ENCODE measurements around the gene AUTS2.

Gene AUTS2

DNA sequence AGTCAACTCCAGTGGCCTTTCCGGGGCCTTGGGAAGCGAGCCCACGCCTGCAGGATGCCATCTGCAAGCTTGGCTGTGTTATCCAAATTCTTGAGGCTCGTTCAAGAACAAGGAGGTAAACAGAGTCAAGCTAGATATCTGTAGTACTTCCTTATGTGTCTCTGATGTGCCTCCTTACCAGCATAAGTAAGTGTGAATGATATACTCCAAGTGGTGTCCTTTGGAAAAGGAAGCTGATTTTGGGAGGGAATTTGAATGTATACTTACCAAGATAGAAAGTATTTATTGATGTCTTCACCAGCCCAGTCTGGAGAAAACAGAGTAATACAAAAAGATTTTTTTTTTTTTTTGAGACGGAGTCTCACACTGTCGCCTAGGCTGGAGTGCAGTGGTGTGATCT is 1161.4 kb downstream of the AUTS2 start:
- DNase-seq: no peak

DNA sequence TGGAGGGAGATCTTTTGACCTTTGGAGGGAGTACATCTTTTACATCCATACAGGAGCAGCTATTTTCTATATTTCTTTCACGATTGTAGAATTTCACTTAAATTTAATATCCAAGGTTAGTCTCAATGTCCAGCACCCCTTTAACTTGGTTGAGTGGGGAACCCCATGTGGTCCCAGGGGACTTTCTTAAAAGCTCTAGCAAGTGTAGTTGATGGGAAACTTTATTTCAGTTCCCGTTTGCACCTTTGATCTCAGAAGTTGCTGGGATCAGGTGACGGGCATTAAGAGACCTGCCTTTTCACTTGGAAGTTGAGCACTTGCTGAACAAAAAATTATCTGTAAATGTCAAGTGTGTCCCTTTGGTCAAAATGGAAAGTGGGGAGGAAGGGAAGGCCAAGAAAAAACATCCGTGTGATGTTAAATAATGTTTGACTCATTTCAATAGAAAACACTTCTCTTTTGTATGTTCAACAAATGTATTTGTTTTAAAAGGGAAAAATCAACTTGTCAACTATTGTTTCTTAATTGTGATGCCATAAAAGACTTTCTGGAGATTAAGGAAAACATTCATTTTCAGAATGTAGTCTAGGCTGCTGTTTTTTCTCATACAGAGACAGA is 1163.5 kb downstream of the AUTS2 start:
- no peak for DNase-seq

DNA sequence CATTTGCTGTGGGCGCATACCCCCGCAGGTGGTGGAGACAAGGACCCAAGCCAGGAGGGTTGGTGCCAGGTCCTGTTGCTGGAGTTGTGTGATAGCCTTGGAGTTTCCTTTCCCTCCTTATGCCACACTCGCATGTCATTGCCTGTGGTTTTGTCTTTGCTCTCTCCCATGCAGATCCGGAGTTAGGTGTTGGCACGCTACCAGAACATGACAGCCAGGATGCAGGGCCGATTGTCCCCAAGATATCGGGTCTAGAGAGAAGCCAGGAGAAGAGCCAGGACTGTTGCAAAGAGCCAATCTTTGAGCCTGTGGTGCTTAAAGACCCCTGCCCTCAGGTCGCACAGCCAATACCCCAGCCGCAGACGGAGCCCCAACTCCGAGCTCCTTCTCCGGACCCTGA is 1164.4 kb downstream of the AUTS2 start:
- DNase-seq: no peak

- no peak for DNase-seq
These were observed 1165.9 kb downstream of the AUTS2 start for GRCh38 chr7:70763961-70764691.

DNA sequence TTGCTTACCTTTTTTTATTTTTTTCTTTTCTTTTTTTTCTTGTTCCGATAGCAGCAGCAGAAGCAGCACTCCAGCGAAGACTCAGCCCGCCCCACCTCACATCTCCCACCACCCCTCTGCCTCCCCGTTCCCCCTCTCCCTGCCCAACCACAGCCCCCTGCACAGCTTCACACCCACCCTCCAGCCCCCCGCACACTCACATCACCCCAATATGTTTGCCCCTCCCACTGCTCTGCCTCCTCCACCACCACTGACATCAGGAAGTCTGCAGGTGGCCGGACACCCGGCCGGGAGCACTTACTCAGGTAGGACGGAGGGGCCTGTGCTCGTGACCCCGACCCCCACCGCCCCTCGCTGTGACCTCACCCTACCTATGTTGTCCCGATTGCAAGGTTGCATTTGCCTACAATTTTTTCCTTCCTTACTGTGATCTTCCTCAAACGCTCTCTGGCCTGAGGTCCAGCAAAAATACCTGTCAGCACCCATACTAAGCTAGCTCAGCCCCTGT is 1166.5 kb downstream of the AUTS2 start:
- no peak for DNase-seq

- DNase-seq: no peak
These were observed 1167.4 kb downstream of the AUTS2 start for GRCh38 chr7:70765651-70766050.

DNA sequence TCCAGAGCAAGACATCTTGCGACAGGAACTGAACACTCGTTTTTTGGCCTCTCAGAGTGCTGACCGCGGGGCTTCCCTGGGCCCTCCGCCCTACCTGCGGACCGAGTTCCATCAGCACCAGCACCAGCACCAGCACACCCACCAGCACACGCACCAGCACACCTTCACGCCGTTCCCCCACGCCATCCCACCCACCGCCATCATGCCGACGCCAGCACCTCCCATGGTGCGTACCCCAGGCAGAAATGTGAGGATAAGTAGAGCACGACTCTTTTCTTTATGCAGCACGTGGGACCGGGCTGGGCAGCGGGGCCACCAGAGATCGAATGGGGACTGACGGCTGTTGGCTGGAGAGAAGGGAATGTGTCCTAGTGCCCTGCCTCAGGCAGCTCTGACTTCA is 1167.8 kb downstream of the AUTS2 start:
- no peak for DNase-seq

DNA sequence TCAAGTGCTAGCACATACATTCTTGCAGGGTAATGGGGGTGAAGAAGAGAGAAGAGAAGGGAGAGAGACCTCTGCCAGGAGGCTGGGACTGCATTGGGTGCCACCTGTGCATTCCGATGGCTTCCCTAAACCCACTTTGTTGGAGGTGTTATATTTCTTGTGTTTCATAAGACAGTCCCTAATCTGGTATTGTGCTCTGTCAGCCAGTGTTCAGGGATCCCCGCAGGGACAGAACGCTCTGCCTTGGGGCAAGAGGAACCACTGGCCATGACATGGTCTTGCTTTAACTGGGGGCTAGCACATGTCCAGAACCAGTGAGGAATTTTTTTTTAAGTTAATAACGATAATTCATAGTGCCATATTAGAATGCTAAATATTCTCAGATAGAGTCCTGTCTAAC is 1168.4 kb downstream of the AUTS2 start:
- no peak for DNase-seq

GRCh38 chr7:70770154-70770553 is 1171.9 kb downstream of the AUTS2 start:
- DNase-seq: no peak

GRCh38 chr7:70771451-70771850 is 1173.2 kb downstream of the AUTS2 start:
- DNase-seq: no peak

GRCh38 chr7:70772891-70773290 is 1174.6 kb downstream of the AUTS2 start:
- no peak for DNase-seq

DNA sequence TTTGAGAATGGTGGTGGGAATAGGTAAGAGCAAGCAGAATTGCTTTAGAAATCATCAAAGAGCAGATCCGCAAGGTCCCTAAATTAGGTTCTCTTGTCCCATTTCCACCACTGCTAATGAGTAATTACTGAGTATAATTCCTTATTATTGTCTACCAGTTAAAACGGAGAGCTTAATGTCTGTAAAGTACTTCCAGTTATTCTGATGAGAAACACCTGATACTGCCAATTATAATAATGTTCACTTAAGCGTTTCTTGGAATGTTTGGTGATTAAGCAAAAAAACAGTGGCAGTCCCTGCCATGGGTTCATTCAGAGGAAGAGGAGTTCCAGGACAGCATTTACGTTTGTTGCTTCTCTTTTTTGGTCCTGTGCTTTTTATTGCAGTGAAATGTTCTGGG is 1175.1 kb downstream of the AUTS2 start:
- no peak for DNase-seq

DNA sequence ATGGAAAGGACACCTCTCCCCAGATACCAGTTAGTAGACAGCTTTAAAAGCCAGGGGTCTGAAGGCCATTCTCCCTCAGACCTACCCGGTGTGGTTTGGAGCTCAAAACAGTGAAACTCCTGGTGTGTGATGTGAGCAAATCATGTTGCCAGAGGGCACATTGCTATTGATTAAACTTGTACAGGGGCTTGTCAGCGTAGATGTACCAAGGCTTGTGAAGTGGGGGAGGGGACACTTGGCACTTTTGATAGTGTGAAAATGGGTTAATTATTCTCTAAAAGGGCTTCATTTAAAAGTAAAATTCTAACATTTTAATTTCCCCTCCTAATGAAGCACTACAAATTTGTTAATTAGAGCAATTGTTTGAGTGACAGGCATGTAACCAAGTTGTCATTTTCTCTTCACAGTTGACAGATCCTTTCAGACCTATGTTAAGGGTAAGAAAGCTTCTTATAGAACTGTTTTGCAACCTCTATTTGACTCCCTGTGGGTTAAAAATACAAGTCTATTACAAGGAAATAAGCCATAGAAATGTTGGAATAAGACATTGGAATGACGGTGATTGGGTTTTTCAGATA is 1176.8 kb downstream of the AUTS2 start:
- DNase-seq: no peak

GRCh38 chr7:70775570-70776156 is 1177.4 kb downstream of the AUTS2 start:
- no peak for DNase-seq

DNA sequence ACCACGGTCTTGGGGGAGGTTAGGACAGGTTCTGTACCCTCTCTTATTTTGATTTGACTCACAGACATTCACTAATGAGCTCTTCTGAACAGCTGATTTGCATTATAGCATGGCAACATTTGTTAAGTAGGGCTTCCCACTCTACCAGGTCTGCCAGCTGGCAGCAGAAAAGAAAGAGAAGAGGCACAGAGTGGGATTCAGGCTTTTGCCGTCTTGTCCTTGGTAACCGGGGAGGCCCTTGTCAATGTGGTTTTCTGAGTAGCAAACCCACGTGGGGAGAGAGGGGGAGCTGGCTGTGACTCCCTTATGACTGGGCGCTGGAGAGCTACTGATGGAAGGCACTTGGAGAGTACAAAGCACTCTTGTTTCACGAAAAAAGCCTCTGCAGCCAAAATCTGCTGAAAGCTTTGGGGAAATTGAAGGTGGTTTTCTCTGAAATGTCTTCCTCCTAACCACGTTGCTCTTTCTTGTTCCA is 1178.4 kb downstream of the AUTS2 start:
- DNase-seq: no peak

DNA sequence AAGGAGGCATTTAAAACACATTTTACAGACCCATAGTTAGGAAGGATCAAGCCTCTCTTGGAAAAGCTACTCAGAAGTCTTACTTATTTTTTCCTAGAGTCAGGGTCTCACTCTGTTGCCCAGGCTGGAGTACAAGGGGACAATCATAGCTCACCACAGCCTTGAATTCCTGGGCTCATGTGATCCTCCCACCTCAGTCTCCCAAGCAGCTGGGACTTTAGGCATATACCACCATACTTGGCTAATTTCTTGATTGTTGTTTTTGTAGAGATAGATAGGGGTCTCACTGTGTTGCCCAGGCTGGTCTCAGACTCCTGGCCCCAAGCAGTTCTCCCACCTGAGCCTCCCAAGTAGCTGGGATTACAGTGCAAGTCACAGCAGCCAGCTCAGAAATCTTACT is 1179.0 kb downstream of the AUTS2 start:
- no peak for DNase-seq

DNA sequence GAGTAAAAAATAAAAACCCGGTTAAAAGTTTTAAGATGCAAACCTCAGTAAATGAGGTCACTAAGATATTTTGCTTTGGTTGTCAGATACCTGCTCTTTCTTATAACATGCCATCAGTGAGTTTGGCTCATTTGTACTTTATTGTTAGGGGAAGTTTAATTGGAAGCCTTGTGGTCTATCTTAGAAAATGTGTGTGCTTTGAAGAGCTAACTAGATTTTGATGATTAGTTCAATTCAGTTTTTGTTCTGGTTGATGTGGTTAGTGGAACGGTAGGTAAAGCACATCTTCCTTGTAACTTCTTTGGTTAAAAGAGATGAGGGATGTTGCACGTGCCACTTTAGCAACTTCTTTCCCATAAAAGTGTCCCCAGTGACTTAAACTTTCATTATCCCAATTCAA is 1180.3 kb downstream of the AUTS2 start:
- no peak for DNase-seq

DNA sequence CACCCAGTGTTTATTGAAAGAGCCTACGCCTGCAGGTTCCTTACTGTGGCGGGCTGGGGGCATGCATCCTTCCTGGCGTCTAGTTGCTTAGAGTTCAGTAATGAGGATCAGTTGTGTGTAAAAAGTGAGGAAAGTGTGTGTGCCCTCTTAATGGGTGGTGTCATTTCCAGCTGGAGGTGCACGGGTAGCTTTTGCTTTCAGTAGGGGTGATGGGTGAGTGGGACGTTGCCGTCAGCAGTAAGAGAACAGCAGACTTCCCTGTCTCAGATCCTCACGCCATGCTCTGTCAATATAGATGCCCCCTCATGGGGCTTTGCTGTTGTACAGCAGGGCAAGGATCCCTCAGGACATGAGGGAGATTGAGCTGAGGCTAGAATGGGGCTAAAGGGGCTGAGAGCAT is 1181.0 kb downstream of the AUTS2 start:
- DNase-seq: no peak

DNA sequence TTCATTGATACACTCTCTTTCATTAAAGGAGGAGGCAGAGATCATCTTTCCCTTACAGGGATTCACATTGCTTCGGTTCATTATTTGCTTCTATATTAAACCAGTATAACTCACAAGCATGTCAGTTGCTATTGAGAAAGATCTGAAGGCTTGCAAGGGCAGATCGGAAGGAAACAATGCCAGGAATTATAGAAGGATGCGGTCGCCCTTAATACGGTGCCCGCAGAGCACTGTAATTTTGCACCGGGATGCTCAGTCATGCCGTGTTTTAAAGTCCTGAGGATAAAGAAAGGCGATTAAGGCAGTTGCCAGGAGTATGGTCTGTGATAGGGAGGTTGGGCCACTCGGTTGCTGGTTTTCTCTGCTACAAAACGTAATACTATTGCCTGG is 1183.6 kb downstream of the AUTS2 start:
- DNase-seq: no peak

DNA sequence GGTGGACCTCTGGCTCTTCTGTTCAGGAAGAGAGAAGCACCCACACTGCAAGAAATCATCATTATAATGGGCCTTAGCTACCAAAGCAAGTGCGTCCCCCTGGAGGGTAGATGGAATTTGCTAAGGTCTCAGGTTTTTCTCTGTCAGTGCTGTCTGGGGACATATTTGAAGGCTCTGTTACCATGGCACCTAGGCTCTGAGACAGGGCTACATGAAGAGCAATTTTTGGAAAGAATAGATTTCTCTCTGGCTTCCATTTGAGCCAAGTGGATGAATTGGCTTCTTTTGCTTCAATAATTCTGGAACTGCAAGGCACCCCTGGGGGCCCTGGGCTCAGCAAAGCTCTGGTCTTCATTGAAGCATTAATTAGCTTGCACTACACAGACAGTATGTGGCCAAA is 1184.5 kb downstream of the AUTS2 start:
- no peak for DNase-seq

GRCh38 chr7:70785427-70785826 is 1187.2 kb downstream of the AUTS2 start:
- DNase-seq: no peak

DNA sequence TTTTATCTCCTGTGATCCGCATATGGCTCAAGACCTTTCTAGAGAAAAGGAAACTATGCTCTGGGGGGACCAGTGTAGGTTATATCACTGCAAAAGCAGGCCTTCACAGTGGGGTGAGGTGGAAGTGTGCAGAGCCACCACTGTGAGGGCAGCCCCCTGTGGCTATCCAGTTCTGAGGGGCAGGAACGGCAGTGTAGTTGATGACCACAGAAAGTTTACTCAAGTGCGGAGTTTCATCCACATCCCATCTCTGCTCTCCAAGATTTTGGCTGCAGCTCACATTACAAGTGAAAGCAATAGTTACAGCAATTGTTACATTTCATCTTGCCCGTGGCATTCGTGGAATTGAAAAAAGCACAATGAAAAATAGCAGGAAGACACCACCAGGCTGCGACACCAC is 1187.8 kb downstream of the AUTS2 start:
- DNase-seq: no peak

GRCh38 chr7:70787286-70787685 is 1189.0 kb downstream of the AUTS2 start:
- no peak for DNase-seq

DNA sequence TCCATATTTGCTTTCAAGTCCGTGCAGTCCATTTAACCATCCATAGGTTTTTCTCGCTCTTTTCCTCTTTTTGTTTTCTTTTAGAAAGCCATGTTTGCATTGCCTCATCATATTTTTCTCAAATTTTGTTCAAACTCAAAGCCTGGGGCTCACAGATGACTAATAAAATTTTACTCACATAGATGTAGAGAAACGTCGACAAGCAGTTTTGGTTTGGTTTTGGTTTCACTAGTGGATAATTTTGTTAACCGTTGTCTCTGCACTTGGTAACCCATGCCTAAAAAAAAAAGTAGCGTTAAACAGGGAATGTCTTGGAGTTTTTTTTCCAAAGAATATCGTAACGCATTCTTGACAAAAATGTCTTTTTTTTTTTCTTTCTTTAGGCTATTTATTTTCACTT is 1189.5 kb downstream of the AUTS2 start:
- no peak for DNase-seq
